Stimulated activated CD8-positive, alpha-beta memory T cell treated with anti-CD3 and anti-CD28 coated beads, Interleukin-4, amount 100 ng/mL, for 24 hours (primary cell): ENCODE measurements around the gene B4GALT5.

Experiments
- DNase-seq: peaks from one replicate; pipeline ENCODE4 v3.0.0-alpha.2; 2020; ENCODE audit warnings: low read depth

The B4GALT5 gene

GRCh38 chr20:49700411-49701185 is 13.1 kb downstream of the B4GALT5 start:
- DNase-seq, result no peak

- DNase-seq, result no peak
Measured at GRCh38 chr20:49699200-49699992, 14.3 kb downstream of the B4GALT5 start.

- no peak for DNase-seq
Measured at GRCh38 chr20:49698477-49698876, 15.2 kb downstream of the B4GALT5 start.

GRCh38 chr20:49697071-49697470 is 16.6 kb downstream of the B4GALT5 start:
- DNase-seq, result no peak

- DNase-seq, result no peak
Measured at GRCh38 chr20:49696594-49696993, 17.1 kb downstream of the B4GALT5 start.

- DNase-seq, result no peak
Measured at GRCh38 chr20:49695830-49696229, 17.8 kb downstream of the B4GALT5 start.

GRCh38 chr20:49694450-49695071 is 19.1 kb downstream of the B4GALT5 start:
- DNase-seq, result no peak

- DNase-seq, result no peak
Measured at GRCh38 chr20:49693435-49694171, 20.1 kb downstream of the B4GALT5 start.

- DNase-seq, result no peak
Measured at GRCh38 chr20:49692941-49693340, 20.7 kb downstream of the B4GALT5 start.

- DNase-seq, result no peak
Measured at GRCh38 chr20:49691818-49692568, 21.7 kb downstream of the B4GALT5 start.

GRCh38 chr20:49690899-49691620 is 22.6 kb downstream of the B4GALT5 start:
- DNase-seq, result no peak

GRCh38 chr20:49687595-49688567 is 25.8 kb downstream of the B4GALT5 start:
- DNase-seq, result no peak

- no peak for DNase-seq
Measured at GRCh38 chr20:49685809-49686208, 27.9 kb downstream of the B4GALT5 start.

GRCh38 chr20:49685161-49685601 is 28.5 kb downstream of the B4GALT5 start:
- no peak for DNase-seq

GRCh38 chr20:49684335-49684997 is 29.2 kb downstream of the B4GALT5 start:
- no peak for DNase-seq

- no peak for DNase-seq
Measured at GRCh38 chr20:49682798-49683197, 30.9 kb downstream of the B4GALT5 start.

- no peak for DNase-seq
Measured at GRCh38 chr20:49682278-49682677, 31.4 kb downstream of the B4GALT5 start.

- no peak for DNase-seq
Measured at GRCh38 chr20:49681850-49682216, 31.8 kb downstream of the B4GALT5 start.

- DNase-seq, result no peak
Measured at GRCh38 chr20:49680484-49680883, 33.2 kb downstream of the B4GALT5 start.
